Measurements from ENCODE around the gene PDSS2. TPM values are rescaled to one million over a fixed set of nuclear protein-coding genes. Genes with fewer than 3 reads are reported as not detected.

Gene PDSS2
- total RNA-seq, 2 donors from 2014 or later, result 6.2 to 10.9 TPM

DNA sequence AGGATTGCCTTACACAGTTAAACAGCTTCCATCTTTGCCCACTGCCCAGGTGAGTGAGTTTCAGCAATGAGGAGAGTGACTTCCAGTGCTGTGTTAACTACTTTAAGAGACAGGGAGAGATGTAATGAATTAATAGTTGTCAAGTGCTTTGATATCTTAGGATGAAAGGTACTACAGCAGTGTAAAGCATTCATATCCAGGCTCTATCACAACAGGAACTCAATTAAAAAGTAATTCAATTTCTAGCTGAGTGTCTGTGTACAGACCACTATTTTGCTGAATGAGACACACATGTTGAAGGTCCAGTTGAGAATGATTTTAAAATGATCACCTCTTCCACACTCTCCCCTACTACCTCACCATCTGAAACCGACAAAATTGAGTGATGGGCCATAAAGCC is 273.3 kb downstream of the PDSS2 start:
- Histone ChIP-seq H3K9me3 (no peaks in the 10 kb centered on the region), H3K27ac (no peak overlapping the region), H3K4me1 (no peaks in the 10 kb centered on the region), H3K4me3 (no peak overlapping the region), H3K36me3 (replicated peaks in 1 of 2; ENCODE audit: insufficient read depth in 1 of 2, low read depth in 2 of 2) (no peaks in the 10 kb centered on the region), H3K27me3 (no peaks in the 10 kb centered on the region)
- no peak for TF ChIP-seq POLR2A (IDR thresholded peaks at IDR 0.05)
- TF ChIP-seq, protein P1, sequence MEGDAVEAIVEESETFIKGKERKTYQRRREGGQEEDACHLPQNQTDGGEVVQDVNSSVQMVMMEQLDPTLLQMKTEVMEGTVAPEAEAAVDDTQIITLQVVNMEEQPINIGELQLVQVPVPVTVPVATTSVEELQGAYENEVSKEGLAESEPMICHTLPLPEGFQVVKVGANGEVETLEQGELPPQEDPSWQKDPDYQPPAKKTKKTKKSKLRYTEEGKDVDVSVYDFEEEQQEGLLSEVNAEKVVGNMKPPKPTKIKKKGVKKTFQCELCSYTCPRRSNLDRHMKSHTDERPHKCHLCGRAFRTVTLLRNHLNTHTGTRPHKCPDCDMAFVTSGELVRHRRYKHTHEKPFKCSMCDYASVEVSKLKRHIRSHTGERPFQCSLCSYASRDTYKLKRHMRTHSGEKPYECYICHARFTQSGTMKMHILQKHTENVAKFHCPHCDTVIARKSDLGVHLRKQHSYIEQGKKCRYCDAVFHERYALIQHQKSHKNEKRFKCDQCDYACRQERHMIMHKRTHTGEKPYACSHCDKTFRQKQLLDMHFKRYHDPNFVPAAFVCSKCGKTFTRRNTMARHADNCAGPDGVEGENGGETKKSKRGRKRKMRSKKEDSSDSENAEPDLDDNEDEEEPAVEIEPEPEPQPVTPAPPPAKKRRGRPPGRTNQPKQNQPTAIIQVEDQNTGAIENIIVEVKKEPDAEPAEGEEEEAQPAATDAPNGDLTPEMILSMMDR (IDR thresholded peaks at IDR 0.05), result no peak
- ATAC-seq (no peak), DNase-seq (no peak)
- intact Hi-C loops (cut with DNase I), result no loop called here
- WGBS, 2 donors, result 83 to 97% methylated on average over 1 of the region's 1 CpG

DNA sequence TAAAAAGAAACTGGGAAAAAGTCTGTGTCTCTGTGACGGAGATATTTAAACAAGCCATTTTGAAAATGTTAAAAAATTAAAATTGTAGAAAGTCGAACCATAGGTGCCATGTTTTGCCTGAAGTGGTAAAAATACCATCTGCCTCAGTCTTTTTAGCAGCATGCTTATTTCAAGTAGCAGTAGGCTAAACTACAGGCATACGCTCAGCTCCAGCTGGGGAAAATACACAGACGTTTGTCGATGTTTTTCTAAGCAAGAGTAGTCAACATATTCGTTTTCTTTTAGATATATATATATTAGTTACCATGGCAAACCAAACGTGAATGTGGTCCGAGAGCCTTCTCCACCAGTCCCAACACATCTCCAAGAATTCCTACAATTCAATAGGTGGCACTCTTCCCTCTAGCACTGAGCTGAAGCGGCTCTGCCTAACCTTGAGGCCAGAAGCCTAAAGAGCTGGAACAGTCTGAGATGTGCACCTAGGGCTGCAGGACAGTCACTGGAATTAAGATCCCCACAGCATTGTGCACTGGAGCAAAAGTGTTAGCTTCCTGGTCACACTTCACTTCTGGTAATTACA is 273.9 kb downstream of the PDSS2 start:
- intact Hi-C loops (cut with DNase I), result no loop called here
- TF ChIP-seq, protein P1 (IDR thresholded peaks at IDR 0.05), result peak in 3 of 7 experiments; percentile 9 to 11 (median 11)
- no peak for TF ChIP-seq POLR2A (IDR thresholded peaks at IDR 0.05)
- Histone ChIP-seq H3K27me3 (no peaks in the 10 kb centered on the region), H3K36me3 (replicated peaks in 1 of 2; ENCODE audit: insufficient read depth in 1 of 2, low read depth in 2 of 2) (no peaks in the 10 kb centered on the region), H3K4me1 (no peaks in the 10 kb centered on the region), H3K27ac (no peak overlapping the region), H3K9me3 (no peaks in the 10 kb centered on the region), H3K4me3 (no peak overlapping the region)
- peak in 2 of 4 donors; percentile 9 to 20 for DNase-seq
- no peak for ATAC-seq
- 55 to 60% methylated on average over 9 of the region's 9 CpGs for WGBS, 2 donors

DNA sequence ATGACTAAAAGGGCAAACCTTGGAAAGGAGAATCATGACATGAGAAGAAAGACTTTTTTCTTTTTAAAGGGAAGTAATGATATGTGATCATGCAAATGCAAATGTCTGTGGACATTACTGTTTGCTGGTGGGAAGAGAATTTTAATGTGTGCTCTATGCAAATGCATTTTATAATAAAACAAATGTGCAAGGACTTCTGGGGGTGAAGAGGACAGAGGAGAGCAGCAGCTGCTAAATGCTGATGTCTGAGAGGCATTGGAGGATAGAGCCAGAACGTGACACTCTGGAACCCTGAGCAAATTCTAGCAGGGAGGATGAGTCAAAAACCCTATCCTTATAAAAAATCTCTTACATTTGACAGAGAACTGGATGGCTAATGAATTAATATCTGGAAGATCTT is 274.9 kb downstream of the PDSS2 start:
- Histone ChIP-seq H3K9me3 (no peaks in the 10 kb centered on the region), H3K4me1 (no peaks in the 10 kb centered on the region), H3K27me3 (no peaks in the 10 kb centered on the region), H3K36me3 (replicated peaks in 1 of 2; ENCODE audit: insufficient read depth in 1 of 2, low read depth in 2 of 2) (no peaks in the 10 kb centered on the region), H3K27ac (no peak overlapping the region), H3K4me3 (no peak overlapping the region)
- WGBS, 2 donors, result 75 to 89% methylated on average over 1 of the region's 1 CpG
- TF ChIP-seq POLR2A (IDR thresholded peaks at IDR 0.05), result no peak
- TF ChIP-seq, protein P1 (IDR thresholded peaks at IDR 0.05), result no peak
- ATAC-seq, result no peak
- intact Hi-C loops (cut with DNase I), result no loop called here
- DNase-seq, result no peak

DNA sequence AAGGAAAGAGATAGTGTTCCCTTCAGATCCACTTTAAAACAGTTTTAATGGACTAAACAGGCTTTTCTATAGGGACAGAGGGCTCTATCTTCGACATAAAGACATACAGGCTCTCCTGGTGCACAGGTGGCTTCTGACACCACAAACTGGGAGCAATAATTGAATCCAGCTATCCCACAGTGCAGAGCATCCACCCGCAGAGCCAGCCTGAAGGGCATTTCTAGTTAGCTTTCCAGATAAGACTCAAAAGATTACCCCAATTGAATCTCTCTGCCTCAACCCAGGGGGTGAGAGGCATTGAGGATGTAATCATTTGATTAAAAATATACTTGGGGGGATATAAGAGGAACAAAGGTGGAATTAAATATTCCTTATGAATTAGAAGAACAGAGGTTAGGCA is 279.3 kb downstream of the PDSS2 start:
- Histone ChIP-seq H3K27me3 (no peaks in the 10 kb centered on the region), H3K36me3 (replicated peaks in 1 of 2; ENCODE audit: insufficient read depth in 1 of 2, low read depth in 2 of 2) (no peaks in the 10 kb centered on the region), H3K27ac (no peak overlapping the region), H3K9me3 (no peaks in the 10 kb centered on the region), H3K4me3 (no peak overlapping the region), H3K4me1 (no peaks in the 10 kb centered on the region)
- DNase-seq (no peak), ATAC-seq (no peak)
- TF ChIP-seq, protein P1 (IDR thresholded peaks at IDR 0.05), result no peak
- TF ChIP-seq POLR2A (IDR thresholded peaks at IDR 0.05), result no peak
- intact Hi-C loops (cut with DNase I), result no loop called here
- WGBS, 2 donors, result 89 to 100% methylated on average over 2 of the region's 2 CpGs

DNA sequence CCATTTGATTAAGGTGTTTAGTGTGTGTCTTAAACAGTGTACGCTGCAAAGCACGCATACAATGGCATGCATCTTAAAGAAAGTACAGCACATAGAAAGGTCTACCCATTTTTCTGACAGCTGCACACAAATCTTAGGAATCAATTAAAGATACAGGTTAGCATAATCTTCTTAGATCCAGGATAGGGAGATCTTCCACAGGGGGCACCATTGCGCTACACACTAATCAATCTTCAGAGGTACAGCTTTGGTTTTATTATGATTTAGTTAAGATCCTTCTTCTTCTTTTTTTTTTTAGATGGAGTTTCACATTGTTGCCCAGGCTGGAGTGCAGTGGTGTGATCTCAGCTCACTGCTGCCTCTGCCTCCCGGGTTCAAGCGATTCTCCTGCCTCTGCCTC is 280.4 kb downstream of the PDSS2 start:
- intact Hi-C loops (cut with DNase I), result no loop called here
- H3K9me3 ChIP-seq, result no peaks in the 10 kb centered on the region
- TF ChIP-seq POLR2A (IDR thresholded peaks at IDR 0.05), result no peak
- DNase-seq (no peak), ATAC-seq (no peak)
- 94 to 95% methylated on average over 5 of the region's 5 CpGs for WGBS, 2 donors
- H3K27me3 ChIP-seq, result no peaks in the 10 kb centered on the region
- no peaks in the 10 kb centered on the region for H3K4me1 ChIP-seq
- no peak overlapping the region for H3K4me3 ChIP-seq
- no peak overlapping the region for H3K27ac ChIP-seq
- H3K36me3 ChIP-seq (replicated peaks in 1 of 2; ENCODE audit: insufficient read depth in 1 of 2, low read depth in 2 of 2), result no peaks in the 10 kb centered on the region

Measured in body of pancreas (tissue), 4 donors.